DND-41 (cell line): ENCODE data around the gene EIF4E1B.

ENCODE experiments used
- ATAC-seq: fragments of 200-7000 bp; cut with Tn5 transposase; 3 replicates; pipeline ENCODE4 v1.9.1; 2021; ENCODE audit warnings: low read depth; ENCODE audit not compliant: insufficient read depth
- DNase-seq: peaks from one replicate; pipeline ENCODE4 v3.0.0-alpha.2; 2020
- H2AFZ ChIP-seq: 2 replicates; pipeline ENCODE4 v1.6.0; 2012; ENCODE audit warnings: low read depth, low read length
- H3K27ac ChIP-seq: 2 replicates; pipeline ENCODE4 v1.5.1; 2012; ENCODE audit warnings: low read length, inconsistent platforms
- H3K27me3 ChIP-seq: fragments of 200-600 bp; sonication (generic); 2 replicates; pipeline ENCODE4 v1.6.0; 2012; ENCODE audit warnings: low read length, mild to moderate bottlenecking, inconsistent platforms; ENCODE audit not compliant: insufficient read depth, poor library complexity
- H3K36me3 ChIP-seq: 2 replicates; pipeline ENCODE4 v1.5.1; 2012; ENCODE audit warnings: low read length, inconsistent platforms; ENCODE audit not compliant: insufficient read depth
- H3K4me1 ChIP-seq: 2 replicates; pipeline ENCODE4 v1.5.1; 2012; ENCODE audit warnings: mild to moderate bottlenecking, low read length; ENCODE audit not compliant: insufficient read depth
- H3K4me2 ChIP-seq: 2 replicates; pipeline ENCODE4 v1.6.0; 2012; ENCODE audit warnings: mild to moderate bottlenecking, moderate library complexity, low read length, inconsistent platforms; ENCODE audit not compliant: insufficient read depth
- H3K4me3 ChIP-seq, 2 experiments: fragments of 200-600 bp in 1 of 2; shearing (Covaris generic) in 1 of 2; 2 replicates each; pipeline ENCODE4 v1.5.1; 2012 to 2016; ENCODE audit warnings: inconsistent platforms in 2 of 2, low read length in 2 of 2, mild to moderate bottlenecking in 2 of 2, low read depth in 1 of 2, moderate library complexity in 1 of 2
- H3K79me2 ChIP-seq: 2 replicates; pipeline ENCODE4 v1.6.0; 2012; ENCODE audit warnings: low read length, inconsistent platforms; ENCODE audit not compliant: insufficient read depth
- H3K9ac ChIP-seq: 2 replicates; pipeline ENCODE4 v1.6.0; 2012; ENCODE audit warnings: low read depth, mild to moderate bottlenecking, inconsistent platforms, low read length, moderate library complexity
- H3K9me3 ChIP-seq: 2 replicates; pipeline ENCODE4 v1.5.1; 2012; ENCODE audit warnings: low read length, moderate library complexity, mild to moderate bottlenecking, inconsistent platforms; ENCODE audit not compliant: insufficient read depth, severe bottlenecking
- H4K20me1 ChIP-seq: 2 replicates; pipeline ENCODE4 v1.6.0; 2012; ENCODE audit warnings: low read length; ENCODE audit not compliant: insufficient read depth
- EZH2 ChIP-seq: IDR thresholded peaks from 3 replicates; pipeline ENCODE4 v1.6.1; 2012; ENCODE audit warnings: borderline replicate concordance, low read depth, mild to moderate bottlenecking, moderate library complexity, low read length, inconsistent platforms; ENCODE audit not compliant: severe bottlenecking
- TF ChIP-seq, protein P1 (sequence below): IDR thresholded peaks from 2 replicates; pipeline ENCODE4 v1.5.1; 2012; ENCODE audit warnings: borderline replicate concordance, low read length, moderate library complexity, mild to moderate bottlenecking; ENCODE audit not compliant: poor library complexity, severe bottlenecking; ENCODE audit errors: extremely low read depth

EIF4E1B gene

GRCh38 chr5:176660860-176661641, 30.6 kb downstream of the EIF4E1B start:
- peak overlapping the region; percentile 37; the same call in 1 of the 2 replicates for H3K4me2 ChIP-seq
- peaks cover 10% of the 10 kb centered on the region; the same call in 1 of the 2 replicates for H4K20me1 ChIP-seq
- ATAC-seq (peak; percentile 84), DNase-seq (peak; percentile 79)
- no peaks in the 10 kb centered on the region for H3K9me3 ChIP-seq
- H3K27ac ChIP-seq = no peak overlapping the region
- peaks cover 29% of the 10 kb centered on the region for H3K4me1 ChIP-seq
- H3K4me3 ChIP-seq = no peak overlapping the region
- no peaks in the 10 kb centered on the region for H3K79me2 ChIP-seq
- H3K36me3 ChIP-seq = peaks cover 12% of the 10 kb centered on the region; the same call in 1 of the 2 replicates
- H3K9ac ChIP-seq = no peak overlapping the region
- H2AFZ ChIP-seq = peak overlapping the region; percentile 64
- no peaks in the 10 kb centered on the region for H3K27me3 ChIP-seq
- TF ChIP-seq EZH2 = no peak
- TF ChIP-seq, protein P1, sequence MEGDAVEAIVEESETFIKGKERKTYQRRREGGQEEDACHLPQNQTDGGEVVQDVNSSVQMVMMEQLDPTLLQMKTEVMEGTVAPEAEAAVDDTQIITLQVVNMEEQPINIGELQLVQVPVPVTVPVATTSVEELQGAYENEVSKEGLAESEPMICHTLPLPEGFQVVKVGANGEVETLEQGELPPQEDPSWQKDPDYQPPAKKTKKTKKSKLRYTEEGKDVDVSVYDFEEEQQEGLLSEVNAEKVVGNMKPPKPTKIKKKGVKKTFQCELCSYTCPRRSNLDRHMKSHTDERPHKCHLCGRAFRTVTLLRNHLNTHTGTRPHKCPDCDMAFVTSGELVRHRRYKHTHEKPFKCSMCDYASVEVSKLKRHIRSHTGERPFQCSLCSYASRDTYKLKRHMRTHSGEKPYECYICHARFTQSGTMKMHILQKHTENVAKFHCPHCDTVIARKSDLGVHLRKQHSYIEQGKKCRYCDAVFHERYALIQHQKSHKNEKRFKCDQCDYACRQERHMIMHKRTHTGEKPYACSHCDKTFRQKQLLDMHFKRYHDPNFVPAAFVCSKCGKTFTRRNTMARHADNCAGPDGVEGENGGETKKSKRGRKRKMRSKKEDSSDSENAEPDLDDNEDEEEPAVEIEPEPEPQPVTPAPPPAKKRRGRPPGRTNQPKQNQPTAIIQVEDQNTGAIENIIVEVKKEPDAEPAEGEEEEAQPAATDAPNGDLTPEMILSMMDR = peak; percentile 90

GRCh38 chr5:176661676-176662075, 31.2 kb downstream of the EIF4E1B start:
- H3K4me1 ChIP-seq = peaks cover 29% of the 10 kb centered on the region
- ATAC-seq (no peak), DNase-seq (no peak)
- no peaks in the 10 kb centered on the region for H3K27me3 ChIP-seq
- H3K79me2 ChIP-seq = no peaks in the 10 kb centered on the region
- no peak overlapping the region for H3K27ac ChIP-seq
- no peak overlapping the region for H3K9ac ChIP-seq
- no peak overlapping the region for H3K4me3 ChIP-seq
- TF ChIP-seq, protein P1 = no peak
- TF ChIP-seq EZH2 = no peak
- no peaks in the 10 kb centered on the region for H3K9me3 ChIP-seq
- peaks cover 6% of the 10 kb centered on the region; the same call in 1 of the 2 replicates for H3K36me3 ChIP-seq
- no peak overlapping the region for H2AFZ ChIP-seq
- H3K4me2 ChIP-seq = no peak overlapping the region
- peaks cover 10% of the 10 kb centered on the region; the same call in 1 of the 2 replicates for H4K20me1 ChIP-seq

DNA sequence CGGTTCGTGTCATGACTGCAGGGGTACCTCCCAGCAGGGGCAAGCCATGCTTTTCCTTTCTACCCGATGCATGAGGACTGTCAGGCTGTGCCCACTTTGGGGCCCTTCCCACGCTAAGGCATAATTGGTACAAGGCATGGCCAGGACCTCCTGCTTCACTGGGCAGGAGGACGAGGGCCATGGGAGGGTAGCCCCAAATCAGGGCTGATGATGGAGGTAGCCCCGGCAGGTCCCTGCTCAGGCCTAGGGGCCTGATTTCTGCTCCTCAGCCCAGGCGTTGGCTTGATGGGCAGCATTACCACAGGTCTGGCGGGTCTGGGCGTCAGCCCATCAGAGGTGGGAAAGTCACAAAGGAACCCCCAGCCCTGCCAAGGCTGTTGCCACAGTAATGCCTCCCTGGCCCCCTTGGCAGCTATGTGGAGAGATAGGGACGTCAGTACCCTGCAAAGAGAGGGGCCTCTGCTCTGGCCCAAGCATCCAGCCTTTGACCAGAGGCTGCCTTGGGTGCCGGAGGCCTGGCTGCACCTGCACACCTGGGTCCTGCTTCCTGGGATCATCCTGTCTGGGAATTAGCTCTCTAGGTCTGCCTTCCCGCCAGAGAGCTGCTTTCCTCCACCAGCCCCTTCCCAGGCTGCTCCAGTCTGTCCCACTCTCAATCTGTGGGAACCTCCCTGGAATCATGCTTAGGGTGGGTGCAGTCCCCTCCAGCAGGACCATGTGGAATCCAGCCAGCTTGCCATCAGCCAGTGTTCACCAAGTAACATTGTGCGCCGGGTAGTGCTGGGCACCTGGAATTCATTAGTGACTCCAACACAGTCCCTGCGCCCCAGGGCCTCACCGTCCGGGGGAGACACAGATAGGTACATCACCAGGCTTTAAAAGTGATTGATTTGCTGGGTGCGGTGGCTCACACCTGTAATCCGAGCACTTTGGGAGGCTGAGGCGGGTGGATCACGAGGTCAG, 32.2 kb downstream of the EIF4E1B start:
- no peak for TF ChIP-seq EZH2
- TF ChIP-seq, protein P1 = no peak
- Histone ChIP-seq H3K4me2 (no peak overlapping the region), H3K9ac (no peak overlapping the region), H3K4me1 (peaks cover 28% of the 10 kb centered on the region), H3K4me3 (no peak overlapping the region), H3K27ac (no peak overlapping the region), H4K20me1 (peaks cover 10% of the 10 kb centered on the region; the same call in 1 of the 2 replicates), H3K9me3 (no peaks in the 10 kb centered on the region), H3K27me3 (no peaks in the 10 kb centered on the region), H2AFZ (no peak overlapping the region), H3K36me3 (no peaks in the 10 kb centered on the region), H3K79me2 (no peaks in the 10 kb centered on the region)
- ATAC-seq (no peak), DNase-seq (no peak)
